ENCODE results near the gene SLC12A5. TPM values are rescaled to one million over a fixed set of nuclear protein-coding genes. Genes with fewer than 3 reads are reported as not detected.

SLC12A5 gene
- polyA plus RNA-seq, 10 donors = 0.29 to 1.5 (median 0.81) TPM

GRCh38 chr20:46108435-46108841 lies 79.4 kb downstream of the SLC12A5 start:
- DNase-seq = no peak

- DNase-seq = no peak
Observed at GRCh38 chr20:46108976-46109375, 80.0 kb downstream of the SLC12A5 start.

Other genes with a start within 250 kb of the SLC12A5 start
- 1 to 10 TPM in 3 of 10 donors, under 1 TPM in 5, not detected in 2; 0.32 to 2.0 (median 0.76) TPM for gene WFDC3, start 237.3 kb upstream of the SLC12A5 start, polyA plus RNA-seq (ENCODE audit: insufficient read length in 10 of 10)
- 10 to 100 TPM; 33.4 to 61.4 (median 49.6) TPM for gene DNTTIP1, start 237.3 kb upstream of the SLC12A5 start, polyA plus RNA-seq (ENCODE audit: insufficient read length in 10 of 10)
- 10 to 100 TPM; 22.4 to 53.7 (median 32.7) TPM for gene UBE2C, start 216.6 kb upstream of the SLC12A5 start, polyA plus RNA-seq (ENCODE audit: insufficient read length in 10 of 10)
- gene TNNC2, start 201.9 kb upstream of the SLC12A5 start, polyA plus RNA-seq (ENCODE audit: insufficient read length in 10 of 10) = 1,000 to 10,000 TPM; 3,292 to 7,026 (median 6,344) TPM
- gene SNX21, start 195.4 kb upstream of the SLC12A5 start, polyA plus RNA-seq (ENCODE audit: insufficient read length in 10 of 10) = 10 to 100 TPM; 17.9 to 25.7 (median 19.4) TPM
- 10 to 100 TPM; 16.0 to 21.7 (median 19.5) TPM for gene ACOT8, start 171.8 kb upstream of the SLC12A5 start, polyA plus RNA-seq (ENCODE audit: insufficient read length in 10 of 10)
- gene ZSWIM3, start 171.6 kb upstream of the SLC12A5 start, polyA plus RNA-seq (ENCODE audit: insufficient read length in 10 of 10) = 1 to 10 TPM; 3.3 to 3.9 (median 3.7) TPM
- gene ZSWIM1, start 148.0 kb upstream of the SLC12A5 start, polyA plus RNA-seq (ENCODE audit: insufficient read length in 10 of 10) = 10 to 100 TPM in 3 of 10 donors, 1 to 10 TPM in 7; 7.3 to 11.7 (median 9.0) TPM
- gene SPATA25, start 141.6 kb upstream of the SLC12A5 start, polyA plus RNA-seq (ENCODE audit: insufficient read length in 10 of 10) = 1 to 10 TPM; 3.0 to 7.7 (median 4.5) TPM
- gene NEURL2, start 138.0 kb upstream of the SLC12A5 start, polyA plus RNA-seq (ENCODE audit: insufficient read length in 10 of 10) = 10 to 100 TPM in 7 of 10 donors, 1 to 10 TPM in 3; 8.4 to 15.4 (median 13.0) TPM
- gene CTSA, start 137.9 kb upstream of the SLC12A5 start, polyA plus RNA-seq (ENCODE audit: insufficient read length in 10 of 10) = 10 to 100 TPM; 53.0 to 77.9 (median 64.4) TPM
- gene PLTP, start 117.1 kb upstream of the SLC12A5 start, polyA plus RNA-seq (ENCODE audit: insufficient read length in 10 of 10) = 10 to 100 TPM; 15.6 to 58.5 (median 26.5) TPM
- gene PCIF1, start 94.5 kb upstream of the SLC12A5 start, polyA plus RNA-seq (ENCODE audit: insufficient read length in 10 of 10) = 10 to 100 TPM; 21.9 to 30.4 (median 24.5) TPM
- 10 to 100 TPM in 2 of 10 donors, 1 to 10 TPM in 8; 7.9 to 12.0 (median 9.4) TPM for gene ZNF335, start 57.0 kb upstream of the SLC12A5 start, polyA plus RNA-seq (ENCODE audit: insufficient read length in 10 of 10)
- gene MMP9, start 20.3 kb upstream of the SLC12A5 start, polyA plus RNA-seq (ENCODE audit: insufficient read length in 10 of 10) = 1 to 10 TPM in 3 of 10 donors, under 1 TPM in 6, not detected in 1; 0.16 to 5.9 (median 0.23) TPM
- gene NCOA5, start 60.7 kb downstream of the SLC12A5 start, polyA plus RNA-seq (ENCODE audit: insufficient read length in 10 of 10) = 10 to 100 TPM; 26.9 to 36.2 (median 30.3) TPM
- 1 to 10 TPM; 3.4 to 9.4 (median 6.8) TPM for gene CD40, start 89.1 kb downstream of the SLC12A5 start, polyA plus RNA-seq (ENCODE audit: insufficient read length in 10 of 10)